ENCODE data around the gene CFLAR. TPM values are rescaled to one million over a fixed set of nuclear protein-coding genes. Genes with fewer than 3 reads are reported as not detected.
A peak's percentile ranks its signal among the peaks of the same experiment; 100 is the strongest.

Gene CFLAR
- total and polyA plus RNA-seq, 2 of the 13 experiments (the other 11 are each of a cell fraction or from before 2014, with no cell fraction given): 43.8 to 92.1 TPM

DNA sequence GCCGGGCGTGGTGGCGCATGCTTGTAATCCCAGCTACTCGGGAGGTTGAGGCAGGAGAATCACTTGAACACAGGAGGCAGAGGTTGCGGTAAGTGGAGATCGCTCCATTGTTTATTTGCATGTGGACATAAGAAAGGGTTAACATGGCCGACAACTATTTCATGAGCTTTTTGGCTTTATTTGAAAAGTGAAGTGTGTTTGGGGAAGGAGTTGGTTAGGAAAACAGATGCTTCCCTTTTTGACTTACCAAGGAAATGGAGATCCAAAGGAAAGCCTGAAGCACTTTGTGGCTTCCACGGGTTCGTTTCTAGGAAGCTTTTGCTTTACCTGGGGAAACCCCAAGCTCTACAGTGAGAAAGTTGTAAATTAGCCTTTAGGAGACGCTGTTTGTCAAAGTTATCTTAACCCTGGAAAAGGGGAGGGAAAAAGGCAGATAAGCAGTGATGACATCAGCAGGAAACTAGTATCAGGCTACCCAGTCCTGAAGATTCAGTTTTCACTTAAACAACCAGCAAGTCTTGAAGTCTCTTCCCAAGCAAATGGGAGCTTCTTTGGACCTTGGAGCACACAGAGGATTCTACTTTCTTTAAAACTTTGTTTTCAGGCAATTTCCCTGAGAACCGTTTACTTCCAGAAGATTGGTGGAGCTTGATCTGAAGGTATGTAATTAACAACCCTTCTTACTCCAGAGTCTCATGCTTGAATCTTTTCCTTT, 66.8 kb downstream of the CFLAR start, which contains the start of gene CASP10 (continued):
- TF ChIP-seq HOXD1 (CRISPR knock-in tag; IDR thresholded peaks at IDR 0.05) (peak; percentile 67; the same call in 1 of the 2 replicates), HES4 (CRISPR knock-in tag; IDR thresholded peaks at IDR 0.05; ENCODE audit: borderline replicate concordance) (no peak), MLXIP (CRISPR knock-in tag; IDR thresholded peaks at IDR 0.05; ENCODE audit: borderline replicate concordance) (no peak; the same call in 1 of the 2 replicates), HDAC6 (IDR thresholded peaks at IDR 0.05; ENCODE audit: low read depth, low read length) (no peak), ZNF362 (CRISPR knock-in tag; IDR thresholded peaks at IDR 0.05; ENCODE audit: borderline replicate concordance) (no peak), HNF4A (CRISPR knock-in tag; IDR thresholded peaks at IDR 0.05) (peak; percentile 38; the same call in 1 of the 2 replicates), ZNF441 (CRISPR knock-in tag; IDR thresholded peaks at IDR 0.05; ENCODE audit: borderline replicate concordance) (peak; percentile 57; the same call in 1 of the 2 replicates), ZNF350 (CRISPR knock-in tag; IDR thresholded peaks at IDR 0.05; ENCODE audit: borderline replicate concordance, low read depth) (0 out of 2 replicates have a peak, but pooled peaks have one; percentile 48), POLR2AphosphoS5 (IDR thresholded peaks at IDR 0.05; ENCODE audit: low read depth, low read length) (peak; percentile 97), SKI (IDR thresholded peaks at IDR 0.05; ENCODE audit: partially characterized antibody) (no peak), ZNF772 (CRISPR knock-in tag; IDR thresholded peaks at IDR 0.05) (peak; percentile 72; the same call in 1 of the 2 replicates), SPEN (CRISPR knock-in tag; IDR thresholded peaks at IDR 0.05; ENCODE audit: low read depth) (peak; percentile 43; the same call in 1 of the 2 replicates), NFE2L1 (CRISPR knock-in tag; IDR thresholded peaks at IDR 0.05; ENCODE audit: borderline replicate concordance) (no peak), ATRX (CRISPR knock-in tag; IDR thresholded peaks at IDR 0.05; ENCODE audit: borderline replicate concordance) (no peak), FOXK2 (IDR thresholded peaks at IDR 0.05) (0 out of 2 replicates have a peak, but pooled peaks have one; percentile 21), ZFY (CRISPR knock-in tag; IDR thresholded peaks at IDR 0.05) (peak; percentile 54)
- TF ChIP-seq, protein P1, sequence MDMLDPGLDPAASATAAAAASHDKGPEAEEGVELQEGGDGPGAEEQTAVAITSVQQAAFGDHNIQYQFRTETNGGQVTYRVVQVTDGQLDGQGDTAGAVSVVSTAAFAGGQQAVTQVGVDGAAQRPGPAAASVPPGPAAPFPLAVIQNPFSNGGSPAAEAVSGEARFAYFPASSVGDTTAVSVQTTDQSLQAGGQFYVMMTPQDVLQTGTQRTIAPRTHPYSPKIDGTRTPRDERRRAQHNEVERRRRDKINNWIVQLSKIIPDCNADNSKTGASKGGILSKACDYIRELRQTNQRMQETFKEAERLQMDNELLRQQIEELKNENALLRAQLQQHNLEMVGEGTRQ (IDR thresholded peaks at IDR 0.05; ENCODE audit: low read depth, low read length): no peak
- TF ChIP-seq, protein P1 (CRISPR knock-in tag; IDR thresholded peaks at IDR 0.05; ENCODE audit: borderline replicate concordance): no peak
- TF ChIP-seq, protein P2, sequence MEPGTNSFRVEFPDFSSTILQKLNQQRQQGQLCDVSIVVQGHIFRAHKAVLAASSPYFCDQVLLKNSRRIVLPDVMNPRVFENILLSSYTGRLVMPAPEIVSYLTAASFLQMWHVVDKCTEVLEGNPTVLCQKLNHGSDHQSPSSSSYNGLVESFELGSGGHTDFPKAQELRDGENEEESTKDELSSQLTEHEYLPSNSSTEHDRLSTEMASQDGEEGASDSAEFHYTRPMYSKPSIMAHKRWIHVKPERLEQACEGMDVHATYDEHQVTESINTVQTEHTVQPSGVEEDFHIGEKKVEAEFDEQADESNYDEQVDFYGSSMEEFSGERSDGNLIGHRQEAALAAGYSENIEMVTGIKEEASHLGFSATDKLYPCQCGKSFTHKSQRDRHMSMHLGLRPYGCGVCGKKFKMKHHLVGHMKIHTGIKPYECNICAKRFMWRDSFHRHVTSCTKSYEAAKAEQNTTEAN (CRISPR knock-in tag; conservative IDR thresholded peaks at IDR 0.05): peak; percentile 42
